GM12892 (cell line): ENCODE results near the gene STEAP3.

ENCODE experiments used
- POLR2A ChIP-seq: IDR thresholded peaks from 2 replicates; pipeline ENCODE4 v1.6.1; 2011; ENCODE audit warnings: low read depth, low read length, control low read depth
- POLR2AphosphoS5 ChIP-seq: IDR thresholded peaks from 2 replicates; pipeline ENCODE4 v1.6.1; 2011; ENCODE audit warnings: low read depth, low read length, control low read depth
- TAF1 ChIP-seq: IDR thresholded peaks from 2 replicates; pipeline ENCODE4 v1.6.1; 2011; ENCODE audit warnings: low read depth, mild to moderate bottlenecking, control low read depth, low read length, borderline replicate concordance

DNA sequence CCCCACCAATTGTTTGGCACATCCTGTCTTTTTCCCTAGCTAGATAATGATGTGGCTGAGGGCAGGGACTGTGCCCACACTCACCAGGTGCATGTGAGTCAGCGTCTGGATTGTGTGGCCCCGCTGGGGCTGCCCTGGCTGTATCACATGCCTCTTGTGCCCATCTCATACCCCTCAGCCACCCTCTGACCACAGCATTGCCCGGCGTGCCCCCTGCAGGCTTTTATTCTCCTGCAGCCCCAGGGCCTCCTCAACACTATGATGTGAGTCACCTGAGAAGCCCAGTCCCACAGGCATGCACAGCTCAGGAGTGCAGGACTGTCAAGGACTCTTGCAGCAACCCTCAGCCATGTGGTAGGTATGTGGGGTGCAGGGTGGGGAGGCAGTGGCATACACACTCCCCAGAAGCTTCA, 14.8 kb upstream of the STEAP3 start:
- TF ChIP-seq TAF1 (no peak), POLR2AphosphoS5 (no peak), POLR2A (no peak)
